HG03095 (cell line): ENCODE data around the gene CELA3B.
"Not testable (repeated sequence)": the region's sequence is repeated elsewhere in the genome, so short reads cannot be mapped to it uniquely, and the experiment has no call there.

Experiments
- ATAC-seq: cut with Tn5 transposase; IDR thresholded peaks from one replicate; pipeline ENCODE4 v1.9.1; 2021; ENCODE audit warnings: moderate library complexity; ENCODE audit not compliant: unreplicated experiment

CELA3B gene, protein sequence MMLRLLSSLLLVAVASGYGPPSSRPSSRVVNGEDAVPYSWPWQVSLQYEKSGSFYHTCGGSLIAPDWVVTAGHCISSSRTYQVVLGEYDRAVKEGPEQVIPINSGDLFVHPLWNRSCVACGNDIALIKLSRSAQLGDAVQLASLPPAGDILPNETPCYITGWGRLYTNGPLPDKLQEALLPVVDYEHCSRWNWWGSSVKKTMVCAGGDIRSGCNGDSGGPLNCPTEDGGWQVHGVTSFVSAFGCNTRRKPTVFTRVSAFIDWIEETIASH

DNA sequence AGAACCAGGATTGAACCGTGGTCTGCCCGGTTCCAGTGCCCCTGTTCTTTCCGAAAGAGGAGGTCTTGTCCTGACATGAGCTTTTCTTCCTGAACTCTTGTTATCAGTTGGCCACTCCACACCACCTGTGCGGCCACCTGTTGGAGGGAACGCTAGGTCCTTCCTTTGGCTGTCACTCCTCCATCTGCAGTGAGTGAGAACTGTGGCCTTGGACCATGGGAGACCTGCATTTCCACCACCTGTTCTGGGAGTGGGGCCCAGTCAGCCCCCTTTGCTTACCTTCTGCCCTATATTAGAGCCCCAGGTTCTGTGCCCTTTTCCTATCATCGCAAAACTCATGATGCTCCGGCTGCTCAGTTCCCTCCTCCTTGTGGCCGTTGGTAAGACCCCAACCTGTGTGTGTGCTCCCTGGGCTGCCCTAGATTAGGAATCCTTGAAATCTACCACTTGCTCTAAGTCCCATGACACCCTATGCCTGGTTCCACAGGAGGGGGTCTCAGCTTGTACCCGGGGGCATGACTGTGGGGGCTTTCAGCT, at the start of gene CELA3B:
Gene CELA3B, plus strand, starts transcription at position 320 of the 537 bp plus-strand sequence. Its CDS starts 18 bp downstream, at position 338.
- not testable (repeated sequence) for ATAC-seq

DNA sequence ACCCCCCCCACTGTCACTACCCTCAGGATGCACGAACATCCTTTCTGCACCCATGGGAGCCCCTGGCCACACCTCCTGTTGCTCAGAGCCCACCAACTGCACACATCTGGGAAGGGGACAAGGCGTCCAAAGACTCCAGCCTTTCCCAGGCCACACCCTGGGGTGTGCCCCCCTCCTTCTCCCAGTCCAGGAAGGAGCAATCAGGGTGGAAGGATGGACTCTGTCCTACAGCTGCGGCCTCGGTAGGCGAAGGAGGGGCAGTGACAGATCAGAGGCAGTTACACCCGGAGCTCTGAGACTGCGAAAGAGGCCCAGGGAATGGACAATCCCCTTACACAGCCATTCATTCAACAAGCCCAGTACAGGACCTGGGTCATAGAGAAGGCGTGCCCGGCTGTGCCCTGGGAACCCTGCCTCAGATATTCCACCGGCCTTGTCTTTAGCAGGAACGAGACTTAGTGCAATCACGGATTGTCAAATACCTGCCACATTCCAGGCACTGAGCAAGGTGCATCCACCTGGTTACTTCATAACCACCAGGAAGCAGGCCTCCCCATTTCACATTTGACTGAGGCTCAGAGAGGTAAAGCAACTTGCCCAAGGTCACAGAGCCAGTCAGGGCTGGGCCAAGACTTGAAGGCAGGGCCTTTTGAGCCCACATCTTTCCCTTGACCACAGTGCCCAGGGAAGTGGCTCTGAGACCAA, 49.1 kb upstream of the CELA3B start:
- no peak for ATAC-seq

DNA sequence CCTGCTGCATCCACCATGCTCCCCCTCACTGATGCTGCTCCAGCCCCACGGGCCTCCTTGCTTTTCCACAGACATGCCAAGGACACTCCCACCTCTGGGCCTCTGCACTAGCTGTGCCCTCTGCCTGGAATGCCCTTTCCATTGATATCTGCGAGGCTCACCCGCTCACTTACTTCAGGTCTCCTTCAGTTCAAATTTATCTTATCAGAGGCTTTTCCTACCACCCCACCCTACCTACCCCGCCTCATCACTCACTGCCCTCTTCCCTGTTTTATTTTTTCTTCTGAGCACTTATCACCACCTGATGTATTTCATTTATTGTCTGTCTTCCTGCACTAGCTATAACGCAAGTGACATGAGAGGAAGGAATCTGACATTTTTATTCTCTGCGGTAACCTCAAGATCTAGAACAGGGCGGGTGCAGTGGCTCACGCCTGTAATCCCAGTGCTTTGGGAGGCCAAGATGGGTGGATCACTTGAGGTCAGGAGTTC, 46.7 kb upstream of the CELA3B start:
- no peak for ATAC-seq

DNA sequence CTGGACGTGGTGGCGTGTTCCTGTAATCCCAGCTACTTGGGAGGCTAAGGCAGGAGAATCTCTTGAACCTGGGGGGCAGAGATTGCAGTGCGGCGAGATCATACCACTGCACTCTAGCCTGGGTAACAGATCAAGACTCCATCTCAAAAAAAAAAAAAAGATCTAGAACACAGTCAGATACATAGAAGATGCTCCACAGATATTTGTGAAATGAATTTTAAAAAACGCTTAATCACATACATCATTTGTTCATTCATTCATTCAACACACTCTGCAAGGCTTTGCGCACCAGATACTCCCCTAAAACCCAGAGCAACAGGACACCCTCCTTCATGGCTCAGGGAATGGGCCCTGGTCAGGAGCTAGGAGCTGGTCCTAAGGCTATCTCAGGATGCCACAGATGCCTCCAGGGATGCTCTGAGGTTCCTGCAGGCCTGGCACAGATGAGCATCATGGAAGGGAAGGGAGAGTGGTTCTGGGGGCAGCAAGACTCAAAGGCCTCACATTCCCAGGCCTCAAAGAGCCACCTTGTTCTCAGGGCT, 46.1 kb upstream of the CELA3B start:
- no peak for ATAC-seq

DNA sequence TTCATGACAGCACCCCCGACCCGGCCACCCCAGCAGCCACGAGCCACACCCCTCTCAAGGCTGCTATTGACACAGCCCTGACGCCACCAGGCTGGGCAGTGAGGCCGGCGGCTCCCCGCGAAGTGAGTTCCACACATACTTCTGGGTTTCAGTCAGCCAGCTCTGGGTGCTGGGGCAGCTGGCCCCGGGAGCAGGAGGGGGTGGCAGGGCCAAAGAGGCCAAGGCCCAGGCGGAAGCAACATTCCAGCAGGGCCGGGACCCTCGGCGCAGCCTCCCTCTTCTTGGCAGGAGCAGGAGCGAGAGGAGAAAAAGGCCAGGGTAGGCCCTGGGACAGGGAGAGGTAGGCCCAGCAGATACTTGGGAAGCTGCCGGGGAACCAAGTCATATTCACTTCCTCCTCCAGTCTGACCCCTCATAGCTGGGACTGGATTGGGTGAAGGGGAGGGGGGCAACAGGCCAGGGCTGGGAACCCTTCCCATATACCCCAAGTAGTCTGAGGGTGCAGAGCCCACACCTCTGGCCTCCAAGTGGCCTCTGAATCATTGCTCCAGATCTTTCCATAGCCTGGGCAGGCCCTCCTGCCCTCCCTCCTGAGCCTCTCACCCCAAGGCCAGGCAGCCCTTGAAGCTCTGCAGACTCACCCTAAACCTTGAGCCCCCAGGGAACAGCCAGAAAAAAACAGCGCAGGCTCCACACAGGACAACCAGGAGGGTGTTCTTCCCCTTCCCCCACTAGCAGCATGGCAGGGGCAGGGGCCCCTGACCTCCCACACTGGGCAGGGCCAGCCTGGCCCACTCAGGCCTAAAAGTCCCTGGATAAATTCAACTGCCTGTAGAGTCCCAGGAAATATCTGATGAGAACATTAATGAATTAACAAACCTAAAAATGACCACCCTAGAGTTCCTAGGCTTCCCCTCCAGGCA, 45.4 kb upstream of the CELA3B start:
- no peak for ATAC-seq

DNA sequence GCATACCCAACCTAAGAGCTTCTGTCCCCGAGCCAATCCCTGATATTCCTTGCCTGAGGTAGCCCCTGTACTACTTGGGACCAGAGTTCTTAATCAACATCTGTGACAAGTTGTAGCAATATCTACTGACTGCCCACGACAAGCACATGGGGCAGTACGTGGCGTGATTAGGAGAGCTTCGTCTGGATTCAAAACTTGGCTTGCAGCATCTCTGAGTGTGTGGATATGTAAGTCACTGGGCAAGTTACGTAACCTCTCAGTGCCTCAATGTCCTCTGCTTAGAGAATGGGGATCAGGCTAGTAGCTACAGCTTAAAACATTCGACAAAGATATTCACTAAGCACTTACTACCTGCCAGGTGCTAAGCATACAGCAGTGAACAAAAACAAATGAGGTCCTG, 44.7 kb upstream of the CELA3B start:
- ATAC-seq = no peak

DNA sequence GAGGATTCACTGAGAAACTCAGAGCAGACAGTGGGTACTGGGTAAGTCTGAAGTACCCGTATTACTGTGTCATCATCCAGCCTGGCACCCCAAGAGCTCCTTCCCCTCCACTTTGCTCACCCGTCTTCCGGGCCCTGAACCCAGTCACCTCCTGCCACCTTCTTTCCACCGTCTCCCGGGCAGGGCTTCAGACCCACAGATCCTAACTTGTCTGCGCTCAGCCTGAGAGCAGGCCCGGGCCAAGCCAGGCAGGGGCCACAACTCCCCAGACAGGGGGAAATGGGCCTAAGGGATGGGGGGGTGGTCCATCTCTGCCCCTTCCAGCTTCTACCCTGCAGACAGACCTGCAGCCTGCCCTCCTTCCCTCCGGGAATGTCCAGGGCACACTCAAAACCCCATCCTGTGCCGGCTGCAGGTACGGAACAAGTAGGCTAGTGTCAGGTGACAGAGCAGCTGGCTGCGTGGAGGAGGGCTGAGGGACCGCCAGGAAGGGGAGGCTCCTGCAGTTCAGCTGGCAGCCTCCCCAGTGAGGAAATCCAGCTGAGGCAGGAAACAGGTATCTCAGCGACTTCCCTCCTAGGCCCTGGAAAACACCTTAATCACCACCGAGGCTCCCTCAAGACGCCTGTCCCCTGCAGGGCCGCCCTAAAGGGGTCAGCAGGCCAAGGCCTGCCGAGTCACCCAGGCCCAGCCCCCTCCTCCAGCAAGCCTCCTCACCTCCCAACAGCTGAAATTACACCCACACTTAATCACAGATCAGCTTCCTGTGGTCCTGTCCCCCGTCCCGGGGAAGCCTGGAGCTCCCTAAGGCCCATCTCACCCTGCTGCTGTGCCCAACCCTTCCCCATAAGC, 43.2 kb upstream of the CELA3B start:
- ATAC-seq = no peak

DNA sequence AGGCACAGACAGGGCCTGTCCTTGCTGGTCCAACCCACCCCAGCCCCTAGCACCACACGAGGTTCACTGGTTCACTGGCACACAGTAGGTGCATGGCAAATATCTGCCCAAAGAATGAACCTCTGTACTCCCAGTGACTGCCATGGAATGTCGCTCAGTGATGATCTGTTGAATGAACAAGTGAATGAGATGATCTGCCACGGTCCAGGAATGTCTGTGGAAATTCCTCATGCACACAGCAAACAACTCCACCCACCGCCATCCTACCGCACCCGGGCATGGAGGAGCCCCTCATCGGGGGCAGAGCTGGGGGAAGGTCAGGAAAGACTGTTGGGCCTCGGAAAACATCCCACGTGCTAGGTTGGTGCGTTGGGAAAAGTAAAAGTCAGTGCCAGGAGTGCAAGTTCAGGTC, 41.4 kb upstream of the CELA3B start:
- no peak for ATAC-seq

DNA sequence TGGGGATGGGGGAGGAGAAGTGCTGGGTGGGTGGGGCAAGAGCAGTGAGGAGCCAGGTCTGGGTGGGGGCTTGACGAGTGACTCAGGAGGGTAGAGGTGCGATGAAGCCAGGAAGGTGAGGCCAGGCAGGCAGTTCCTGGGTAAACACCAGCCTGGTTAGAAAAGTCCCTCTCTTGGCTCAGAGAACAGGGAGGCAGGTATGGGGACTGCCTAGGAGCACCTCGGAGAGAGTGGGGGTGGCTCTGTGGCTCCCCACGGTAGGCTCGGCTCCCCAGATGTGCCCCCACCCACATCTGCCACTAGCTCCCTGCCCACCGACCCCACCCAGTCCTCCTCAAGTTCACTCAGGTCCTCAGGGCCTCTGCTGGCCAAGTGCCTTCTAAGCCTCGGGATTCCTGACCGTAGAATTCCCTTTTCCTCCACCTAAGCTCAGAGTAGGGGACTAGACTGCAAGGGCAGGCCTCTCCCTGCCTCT, 40.9 kb upstream of the CELA3B start:
- no peak for ATAC-seq

DNA sequence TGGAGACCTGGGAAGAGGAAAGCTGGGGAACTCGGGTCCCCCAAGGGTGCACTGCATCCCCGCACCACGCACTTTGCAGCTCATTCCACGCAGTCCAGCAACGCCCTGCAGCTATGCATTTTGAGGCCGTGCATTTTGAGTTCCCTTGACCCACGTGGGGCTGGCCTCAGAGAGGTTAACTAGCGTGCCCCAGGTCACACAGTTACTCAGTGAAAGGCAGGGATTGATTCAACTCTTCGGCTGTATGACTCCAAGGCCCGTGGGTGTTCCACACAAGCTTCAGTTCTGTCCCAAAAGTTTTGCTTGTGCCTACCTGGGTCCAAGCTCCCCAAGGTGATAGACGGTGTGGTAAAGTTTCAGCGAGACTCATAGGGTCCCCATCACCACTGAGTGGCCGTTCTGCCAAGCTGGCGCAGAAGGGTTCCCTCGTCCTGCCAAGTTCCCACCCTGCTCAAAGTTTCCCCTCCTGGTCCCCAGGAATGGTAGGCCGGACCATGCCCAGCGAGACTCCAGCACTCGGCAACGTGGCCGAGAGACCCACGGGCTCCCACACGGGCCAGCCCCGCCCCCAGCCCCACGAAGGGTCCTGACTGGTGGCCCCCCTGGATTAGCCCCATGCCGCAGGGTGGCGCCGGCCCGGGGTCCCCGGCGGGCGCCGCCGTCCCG, 40.3 kb upstream of the CELA3B start:
- no peak for ATAC-seq

DNA sequence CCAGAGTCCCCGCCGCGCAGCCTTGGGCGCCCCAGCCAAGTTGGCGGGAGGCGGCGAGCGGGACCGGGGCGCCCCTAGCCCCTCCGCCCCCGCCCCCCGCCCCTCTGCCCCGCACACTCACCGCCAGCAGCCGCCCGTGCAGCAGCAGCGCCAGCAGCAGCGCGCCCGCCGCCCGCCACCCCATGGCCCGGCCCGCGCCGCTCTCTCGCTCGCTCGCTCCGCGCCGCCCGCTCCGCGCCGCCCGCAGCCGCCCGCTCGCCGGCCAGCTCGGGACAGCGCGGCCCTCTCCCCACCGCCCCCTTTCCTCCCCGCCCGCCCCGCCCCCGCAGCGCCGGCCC, 39.8 kb upstream of the CELA3B start, which contains the start of gene HSPG2:
Gene HSPG2, minus strand, starts transcription at position 277 of the 338 bp plus-strand sequence. Its CDS starts 93 bp downstream, at position 184.
- no peak for ATAC-seq

DNA sequence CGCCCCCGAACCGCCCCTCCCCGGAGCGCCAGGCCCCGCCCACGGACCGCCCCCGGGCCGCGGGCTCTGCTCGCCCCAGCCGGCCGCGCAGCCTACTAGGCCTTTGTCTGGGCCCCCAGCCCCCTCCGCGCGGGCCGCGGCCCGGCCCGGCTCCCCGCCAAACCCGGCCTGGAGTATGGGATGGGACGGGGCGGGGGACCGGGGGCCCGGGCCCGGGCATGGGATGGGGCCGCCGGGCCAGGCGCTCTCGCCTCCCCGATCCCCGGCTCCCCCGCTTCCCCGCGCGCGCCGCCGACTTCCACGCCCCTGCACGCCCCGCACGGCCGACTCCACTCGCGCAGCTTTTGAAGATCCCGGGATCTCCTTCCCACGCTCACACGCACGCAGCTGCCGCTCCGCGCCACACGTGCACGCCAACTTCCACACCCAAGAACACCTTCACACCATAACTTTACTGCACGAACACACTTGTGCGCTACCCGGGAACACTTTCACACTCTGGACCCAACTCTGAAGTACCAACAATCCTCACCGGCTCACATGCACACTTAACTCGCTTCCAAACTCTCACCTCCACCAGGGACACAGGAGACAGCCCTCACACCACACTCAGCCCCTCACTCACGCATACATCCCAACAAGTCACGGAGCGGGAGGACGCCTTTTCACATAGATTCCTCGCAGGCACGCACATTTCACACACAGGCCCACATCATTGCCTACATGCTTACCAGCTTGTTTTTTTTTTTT, 39.3 kb upstream of the CELA3B start:
- no peak for ATAC-seq

DNA sequence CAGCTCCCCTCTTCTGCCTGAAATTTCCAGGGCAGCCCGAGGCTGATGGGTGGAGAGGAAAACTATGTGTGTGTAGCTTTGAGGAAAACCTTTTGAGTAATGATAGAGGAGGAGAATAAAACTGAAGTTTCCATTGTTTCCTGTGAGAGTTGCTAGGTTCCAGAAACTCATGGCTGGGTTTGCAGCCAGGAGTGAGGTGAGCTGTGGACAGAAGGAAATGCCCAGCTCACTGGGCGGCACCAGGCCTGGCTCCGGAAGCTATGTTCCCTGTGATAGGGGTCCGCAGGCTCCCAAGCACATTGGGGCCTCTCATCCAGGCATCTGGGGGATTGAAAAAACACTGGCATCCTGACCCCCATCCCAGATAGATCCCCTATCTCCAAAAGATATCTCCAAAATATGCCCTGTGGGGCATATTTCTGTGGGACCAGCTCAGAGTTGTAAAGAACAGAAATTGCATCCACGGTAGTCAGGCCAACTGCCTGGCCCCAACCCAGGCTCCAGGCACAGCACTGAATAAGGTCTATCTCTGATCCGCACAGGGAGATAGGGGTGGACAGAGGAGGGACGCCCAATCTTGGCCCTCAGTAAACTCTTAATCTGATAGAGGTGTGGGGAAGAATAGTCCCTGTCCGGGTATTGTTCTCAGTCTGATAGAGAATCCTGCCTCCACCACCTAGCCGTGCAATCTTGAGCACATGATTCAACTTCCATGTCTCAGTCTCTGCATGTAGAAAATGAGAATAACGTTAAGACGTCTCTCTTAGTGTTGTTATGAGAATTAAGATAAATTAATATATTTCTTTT, 37.9 kb upstream of the CELA3B start:
- no peak for ATAC-seq

DNA sequence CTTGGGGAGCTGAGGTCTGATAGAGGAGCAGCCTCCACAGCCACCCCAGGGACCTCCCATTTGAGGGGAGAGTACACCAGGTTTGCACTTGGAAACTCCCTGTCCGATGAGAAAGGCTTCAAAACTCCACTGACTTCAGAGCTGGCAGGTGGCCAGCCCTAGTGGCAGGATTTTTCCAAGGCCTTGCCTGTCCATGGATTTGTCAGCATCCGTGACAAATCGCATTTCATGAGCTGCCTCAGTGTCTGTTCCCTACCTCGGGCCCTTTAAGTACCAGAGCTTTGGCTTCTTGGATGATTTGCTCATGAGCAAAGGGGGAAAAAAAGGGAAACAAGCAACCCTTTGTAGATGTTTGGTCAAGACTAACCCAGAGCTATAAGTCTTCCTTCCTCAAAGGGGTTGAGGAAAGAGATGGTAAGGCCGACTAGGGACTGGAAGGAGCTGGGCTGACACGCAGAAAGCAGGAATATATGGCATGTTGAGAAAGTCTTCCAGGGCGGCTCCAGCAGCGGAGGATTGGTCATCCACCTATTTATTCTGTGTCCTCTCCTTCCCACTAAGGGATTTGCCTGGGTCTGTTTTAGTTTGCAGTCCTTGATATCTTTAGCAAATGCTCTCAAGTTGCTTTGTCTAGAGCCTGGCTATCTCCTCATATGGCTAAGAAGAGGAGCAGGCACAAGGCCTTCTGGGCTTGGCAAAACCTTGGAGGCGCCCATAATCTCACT, 37.0 kb upstream of the CELA3B start:
- no peak for ATAC-seq

DNA sequence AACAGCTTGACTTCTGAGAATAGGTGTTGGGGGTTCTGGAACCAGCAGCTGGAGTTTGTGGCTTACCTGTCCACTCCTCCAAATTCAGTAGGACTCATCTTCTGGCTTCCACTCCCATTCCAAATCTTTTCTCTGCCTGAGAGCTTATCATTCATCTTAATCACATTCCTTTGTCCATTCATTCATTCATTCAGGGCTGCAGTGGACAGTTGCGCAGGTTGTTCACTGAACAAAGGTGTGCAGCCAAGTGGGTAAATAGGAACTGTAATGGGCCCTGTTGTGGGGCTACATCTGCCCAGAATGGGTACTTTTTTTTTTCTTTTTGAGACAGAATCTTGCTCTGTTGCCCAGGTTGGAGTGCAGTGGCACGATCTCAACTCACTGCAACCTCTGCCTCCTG, 36.3 kb upstream of the CELA3B start:
- no peak for ATAC-seq

DNA sequence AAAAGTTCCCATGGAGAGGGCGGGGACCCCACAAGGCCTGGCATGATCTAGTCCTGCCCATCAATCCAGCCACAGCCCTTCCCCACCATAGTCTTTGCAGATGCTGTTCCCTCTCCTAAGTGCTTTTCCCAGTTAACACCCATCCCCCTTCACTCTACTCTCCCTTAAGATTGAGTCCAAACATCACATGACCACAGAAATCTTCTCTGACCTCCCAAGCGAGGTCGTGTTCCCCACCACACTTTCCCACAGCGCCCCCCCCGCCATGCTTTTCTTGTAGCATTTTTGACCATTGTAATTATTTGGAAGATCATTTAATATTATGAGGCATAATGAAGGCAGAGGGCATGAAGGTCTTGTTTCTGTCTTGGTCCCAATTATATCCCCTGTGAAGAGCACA, 35.5 kb upstream of the CELA3B start:
- no peak for ATAC-seq

DNA sequence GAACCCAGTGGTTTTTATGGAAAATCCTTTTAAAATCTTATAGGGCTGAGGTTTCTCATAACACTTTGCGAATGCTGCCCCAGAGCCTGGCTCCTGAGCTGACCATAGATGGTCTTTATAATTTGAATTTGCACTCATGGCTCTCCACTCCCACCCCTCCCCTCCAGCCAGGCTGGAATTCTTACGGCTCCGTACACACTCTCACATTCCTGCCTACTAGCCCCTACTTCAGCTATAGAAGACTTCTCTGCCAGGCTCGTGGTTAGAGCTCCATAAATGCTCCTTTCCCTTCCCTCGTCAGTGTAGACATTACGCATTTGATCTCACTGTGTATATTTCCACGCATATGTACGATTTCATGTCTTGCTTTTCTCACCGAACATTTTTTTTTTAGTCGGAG, 34.4 kb upstream of the CELA3B start:
- no peak for ATAC-seq
